ENCODE data around the gene DLG4.
A peak's percentile ranks its signal among the peaks of the same experiment; 100 is the strongest.
"Not testable (repeated sequence)": the region's sequence is repeated elsewhere in the genome, so short reads cannot be mapped to it uniquely, and the experiment has no call there.

DLG4 gene

GRCh38 chr17:7184091-7184488 is 35.5 kb downstream of the DLG4 start:
- H3K27ac ChIP-seq = no peak overlapping the region
- DNase-seq = no peak
- H3K4me3 ChIP-seq (ENCODE audit: low read depth, low read length) = no peak overlapping the region
- in situ Hi-C loops (cut with HindIII; ENCODE audit: low pct_ligation_motif_present, low sequenced_read_pairs) = loop anchor here (25.0 kb wide), 1 partner anchor 122 kb away; no protein-coding TSS in a partner anchor
- H3K36me3 ChIP-seq (replicated peaks) = no peaks in the 10 kb centered on the region
- H3K27me3 ChIP-seq (replicated peaks) = no peaks in the 10 kb centered on the region
- no peak for TF ChIP-seq CTCF (IDR thresholded peaks at IDR 0.05; ENCODE audit: low read depth, low read length, missing control alignments)

DNA sequence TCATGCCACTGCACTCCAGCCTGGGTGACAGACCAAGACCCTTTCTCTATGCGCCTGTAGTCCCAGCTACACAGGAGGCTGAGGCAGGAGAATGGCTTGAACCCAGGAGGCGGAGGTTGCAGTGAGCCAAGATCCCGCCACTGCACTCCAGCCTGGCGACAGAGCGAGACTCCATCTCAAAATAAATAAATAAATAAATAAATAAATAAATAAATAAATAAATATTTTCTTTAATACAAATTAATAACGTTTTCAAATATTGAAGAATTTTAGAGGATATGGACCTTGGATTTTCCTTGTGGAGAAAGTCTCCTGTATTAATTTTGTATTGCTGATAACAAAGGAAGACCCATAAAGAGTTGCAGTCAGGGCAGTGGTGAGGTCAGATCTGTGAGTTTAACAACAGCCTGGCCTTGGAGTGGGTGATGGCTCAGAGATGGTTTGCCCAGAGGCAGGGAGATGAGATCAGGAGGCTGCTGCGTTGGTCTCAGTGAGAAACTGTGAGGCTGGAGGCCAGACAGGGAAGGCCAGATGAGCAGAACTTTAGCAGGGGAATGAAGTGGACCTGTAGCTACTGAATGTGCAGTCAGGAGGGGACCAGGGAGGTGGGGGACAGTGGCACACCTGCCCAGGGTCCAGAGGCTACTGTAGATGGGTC is 36.1 kb downstream of the DLG4 start:
- Histone ChIP-seq H3K4me3 (ENCODE audit: low read depth, low read length) (no peak overlapping the region), H3K27me3 (replicated peaks) (no peaks in the 10 kb centered on the region), H3K27ac (no peak overlapping the region), H3K36me3 (replicated peaks) (no peaks in the 10 kb centered on the region)
- in situ Hi-C loops (cut with HindIII; ENCODE audit: low pct_ligation_motif_present, low sequenced_read_pairs) = loop anchor here (25.0 kb wide), 1 partner anchor 121 kb away; no protein-coding TSS in a partner anchor
- no peak for DNase-seq
- no peak for TF ChIP-seq CTCF (IDR thresholded peaks at IDR 0.05; ENCODE audit: low read depth, low read length, missing control alignments)

- H3K4me3 ChIP-seq (ENCODE audit: low read depth, low read length); DNase-seq: not testable (repeated sequence)
Observed at GRCh38 chr17:7182101-7182500, 37.5 kb downstream of the DLG4 start.

GRCh38 chr17:7179317-7180254 is 40.0 kb downstream of the DLG4 start, which contains the start of gene ASGR1:
TSS of gene ASGR1 (minus strand) at chr17:7179370. CDS start at chr17:7178563, 807 bp downstream.
- no peaks in the 10 kb centered on the region for H3K36me3 ChIP-seq (replicated peaks)
- no peak within 1 kb of the TSS for H3K27ac ChIP-seq
- H3K4me3 ChIP-seq (ENCODE audit: low read depth, low read length) = no peak within 1 kb of the TSS
- DNase-seq = no peak
- no peaks in the 10 kb centered on the region for H3K27me3 ChIP-seq (replicated peaks)
- in situ Hi-C loops (cut with HindIII; ENCODE audit: low pct_ligation_motif_present, low sequenced_read_pairs) = loop anchor here (25.0 kb wide), 1 partner anchor 117 kb away; no protein-coding TSS in a partner anchor
- no peak for TF ChIP-seq CTCF (IDR thresholded peaks at IDR 0.05; ENCODE audit: low read depth, low read length, missing control alignments)

More at GRCh38 chr17:7182101-7182500, 37.5 kb downstream of the DLG4 start:
- in situ Hi-C loops (cut with HindIII; ENCODE audit: low pct_ligation_motif_present, low sequenced_read_pairs) = loop anchor here (25.0 kb wide), 1 partner anchor 120 kb away; no protein-coding TSS in a partner anchor
- H3K36me3 ChIP-seq (replicated peaks); H3K27ac ChIP-seq; H3K27me3 ChIP-seq (replicated peaks): not testable (repeated sequence)

DNA sequence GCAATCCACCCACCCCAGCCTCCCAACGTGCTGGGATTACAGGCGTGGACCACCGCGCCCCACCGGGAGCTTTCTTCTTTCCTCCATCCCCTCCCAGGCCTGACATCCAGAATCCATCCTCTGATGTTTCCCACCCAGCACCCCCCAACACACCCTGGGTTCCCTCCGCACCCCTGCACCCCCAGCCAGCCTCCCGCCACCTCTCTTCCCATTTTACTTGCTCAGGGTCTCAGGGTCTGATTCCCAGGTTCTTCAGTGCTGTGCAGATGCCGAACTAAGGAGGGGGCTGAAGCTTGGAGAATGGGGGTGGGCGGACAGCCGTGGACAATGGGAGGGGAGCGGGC is 40.7 kb downstream of the DLG4 start:
- no peak overlapping the region for H3K4me3 ChIP-seq (ENCODE audit: low read depth, low read length)
- H3K36me3 ChIP-seq (replicated peaks) = no peaks in the 10 kb centered on the region
- H3K27me3 ChIP-seq (replicated peaks) = no peaks in the 10 kb centered on the region
- TF ChIP-seq CTCF (IDR thresholded peaks at IDR 0.05; ENCODE audit: low read depth, low read length, missing control alignments) = no peak
- in situ Hi-C loops (cut with HindIII; ENCODE audit: low pct_ligation_motif_present, low sequenced_read_pairs) = loop anchor here (25.0 kb wide), 1 partner anchor 117 kb away; no protein-coding TSS in a partner anchor
- H3K27ac ChIP-seq = no peak overlapping the region
- no peak for DNase-seq

GRCh38 chr17:7177954-7178477 is 41.6 kb downstream of the DLG4 start:
- no peak for TF ChIP-seq CTCF (IDR thresholded peaks at IDR 0.05; ENCODE audit: low read depth, low read length, missing control alignments)
- Histone ChIP-seq H3K4me3 (ENCODE audit: low read depth, low read length) (peak overlapping the region; percentile 57), H3K36me3 (replicated peaks) (no peaks in the 10 kb centered on the region), H3K27me3 (replicated peaks) (no peaks in the 10 kb centered on the region), H3K27ac (no peak overlapping the region)
- in situ Hi-C loops (cut with HindIII; ENCODE audit: low pct_ligation_motif_present, low sequenced_read_pairs) = loop anchor here (25.0 kb wide), 1 partner anchor 116 kb away; no protein-coding TSS in a partner anchor
- DNase-seq = no peak
